HepG2 (cell line): Measurements from ENCODE around the gene BPIFB2. TPM values are rescaled to one million over a fixed set of nuclear protein-coding genes. Genes with fewer than 3 reads are reported as not detected.

Source experiments
- EHMT2 ChIP-seq: fragments of 200-600 bp; sonication (generic); IDR thresholded peaks from 2 replicates; pipeline ENCODE4 v1.7.0; 2017; ENCODE audit warnings: antibody characterized with exemption, low read depth, low read length, borderline replicate concordance
- ELF4 ChIP-seq: sonication (generic); formaldehyde crosslinking; IDR thresholded peaks from 2 replicates; pipeline ENCODE4 v1.5.0; 2020; ENCODE audit warnings: missing genetic modification reagents, mild to moderate bottlenecking, moderate library complexity, borderline replicate concordance
- HES4 ChIP-seq: sonication (generic); formaldehyde crosslinking; IDR thresholded peaks from 2 replicates; pipeline ENCODE4 v1.9.0; 2021; ENCODE audit warnings: mild to moderate bottlenecking, missing genetic modification reagents, borderline replicate concordance
- JARID2 ChIP-seq: sonication (generic); formaldehyde crosslinking; IDR thresholded peaks from 2 replicates; pipeline ENCODE4 v1.8.1; 2023; ENCODE audit warnings: missing genetic modification reagents, inconsistent platforms; ENCODE audit not compliant: insufficient replicate concordance
- KDM2A ChIP-seq: sonication (generic); formaldehyde crosslinking; IDR thresholded peaks from 2 replicates; pipeline ENCODE4 v1.4.0; 2020; ENCODE audit warnings: low read depth, missing genetic modification reagents, borderline replicate concordance
- KLF9 ChIP-seq: IDR thresholded peaks from 2 replicates; pipeline ENCODE4 v1.6.1; 2016; ENCODE audit warnings: low read depth
- KMT2B ChIP-seq: IDR thresholded peaks from 2 replicates; pipeline ENCODE4 v1.6.1; 2016; ENCODE audit warnings: missing genetic modification reagents, missing compliant biosample characterization
- LBX2 ChIP-seq: sonication (generic); formaldehyde crosslinking; IDR thresholded peaks from 2 replicates; pipeline ENCODE4 v1.5.0; 2020; ENCODE audit warnings: missing genetic modification reagents, mild to moderate bottlenecking, borderline replicate concordance
- MBD4 ChIP-seq: IDR thresholded peaks from 2 replicates; pipeline ENCODE4 v1.6.1; 2012; ENCODE audit warnings: low read length, inconsistent platforms, borderline replicate concordance
- MIXL1 ChIP-seq: IDR thresholded peaks from 2 replicates; pipeline ENCODE4 v1.6.1; 2016
- NFKBIZ ChIP-seq: IDR thresholded peaks from 2 replicates; pipeline ENCODE4 v1.6.1; 2018; ENCODE audit warnings: missing genetic modification reagents, missing compliant biosample characterization
- NFYC ChIP-seq: IDR thresholded peaks from 2 replicates; pipeline ENCODE4 v1.6.1; 2016; ENCODE audit warnings: missing genetic modification reagents, missing compliant biosample characterization
- PLRG1 ChIP-seq: fragments of 450-650 bp; conservative IDR thresholded peaks from 2 replicates; pipeline ENCODE4 v1.6.1; 2016
- SP140L ChIP-seq: sonication (generic); formaldehyde crosslinking; IDR thresholded peaks from 2 replicates; pipeline ENCODE4 v1.4.0; 2020; ENCODE audit warnings: missing genetic modification reagents, borderline replicate concordance
- TRIM24 ChIP-seq: sonication (generic); formaldehyde crosslinking; IDR thresholded peaks from 2 replicates; pipeline ENCODE4 v1.8.0; 2022; ENCODE audit warnings: mild to moderate bottlenecking, missing genetic modification reagents
- UBTF ChIP-seq: sonication (generic); formaldehyde crosslinking; IDR thresholded peaks from 2 replicates; pipeline ENCODE4 v1.4.0; 2020; ENCODE audit warnings: mild to moderate bottlenecking, missing genetic modification reagents
- ZFYVE20 ChIP-seq: sonication (generic); formaldehyde crosslinking; IDR thresholded peaks from 2 replicates; pipeline ENCODE4 v1.8.0; 2023; ENCODE audit warnings: low read depth, mild to moderate bottlenecking, moderate library complexity, missing genetic modification reagents, borderline replicate concordance
- ZNF225 ChIP-seq: sonication (generic); formaldehyde crosslinking; IDR thresholded peaks from 2 replicates; pipeline ENCODE4 v1.4.0; 2020; ENCODE audit warnings: mild to moderate bottlenecking, missing genetic modification reagents
- ZNF343 ChIP-seq: sonication (generic); formaldehyde crosslinking; IDR thresholded peaks from 2 replicates; pipeline ENCODE4 v1.4.0; 2020; ENCODE audit warnings: mild to moderate bottlenecking, missing genetic modification reagents
- ZNF530 ChIP-seq: sonication (generic); formaldehyde crosslinking; IDR thresholded peaks from 2 replicates; pipeline ENCODE4 v1.5.0; 2020; ENCODE audit warnings: low read depth, mild to moderate bottlenecking, missing genetic modification reagents
- ZNF556 ChIP-seq: sonication (generic); formaldehyde crosslinking; IDR thresholded peaks from 2 replicates; pipeline ENCODE4 v1.4.0; 2020; ENCODE audit warnings: mild to moderate bottlenecking, missing genetic modification reagents, borderline replicate concordance
- ZNF878 ChIP-seq: sonication (generic); formaldehyde crosslinking; IDR thresholded peaks from 2 replicates; pipeline ENCODE4 v1.8.1; 2023; ENCODE audit warnings: mild to moderate bottlenecking, missing genetic modification reagents, moderate library complexity
- polyA plus RNA-seq, 8 experiments: library from polyadenylated mRNA; depleted of rRNA in 3 of 8; stranded (reverse) in 7 of 8; unstranded in 1 of 8; fragments of >200 nt; fragmentation: Illumina TruSeq in 4 of 8; extraction: Trizol in 4 of 8; gene quantifications; 2 replicates each; pipeline versions ENCODE4 v1.2.1 to v1.2.3, GENCODE V29; 2011 to 2016; ENCODE audit warnings: low read depth in 4 of 8, missing spikeins in 1 of 8, mixed read lengths in 1 of 8; ENCODE audit not compliant: insufficient read depth in 1 of 8
- total RNA-seq, 5 experiments: library from RNA; depleted of rRNA; stranded (reverse); fragments of >200 nt; fragmentation: Illumina TruSeq; extraction: Trizol; gene quantifications; 2 replicates each; pipeline ENCODE4 v1.2.3, GENCODE V29; 2016; ENCODE audit warnings: low read depth in 1 of 5
- TF ChIP-seq, protein P1 (sequence below): sonication (generic); formaldehyde crosslinking; IDR thresholded peaks from 2 replicates; pipeline ENCODE4 v1.8.1; 2023; ENCODE audit warnings: mild to moderate bottlenecking, inconsistent platforms, moderate library complexity, missing genetic modification reagents, borderline replicate concordance
- TF ChIP-seq, protein P2 (sequence below): sonication (generic); formaldehyde crosslinking; IDR thresholded peaks from 2 replicates; pipeline ENCODE4 v1.4.0; 2020; ENCODE audit warnings: missing genetic modification reagents
- TF ChIP-seq, protein P3 (sequence below): sonication (generic); formaldehyde crosslinking; IDR thresholded peaks from 2 replicates; pipeline ENCODE4 v1.4.0; 2020; ENCODE audit warnings: missing genetic modification reagents, borderline replicate concordance

The BPIFB2 gene
- total and polyA plus RNA-seq, 2 of the 13 experiments (the other 11 are each of a cell fraction or from before 2014, with no cell fraction given), result 54.5 to 902 TPM

DNA sequence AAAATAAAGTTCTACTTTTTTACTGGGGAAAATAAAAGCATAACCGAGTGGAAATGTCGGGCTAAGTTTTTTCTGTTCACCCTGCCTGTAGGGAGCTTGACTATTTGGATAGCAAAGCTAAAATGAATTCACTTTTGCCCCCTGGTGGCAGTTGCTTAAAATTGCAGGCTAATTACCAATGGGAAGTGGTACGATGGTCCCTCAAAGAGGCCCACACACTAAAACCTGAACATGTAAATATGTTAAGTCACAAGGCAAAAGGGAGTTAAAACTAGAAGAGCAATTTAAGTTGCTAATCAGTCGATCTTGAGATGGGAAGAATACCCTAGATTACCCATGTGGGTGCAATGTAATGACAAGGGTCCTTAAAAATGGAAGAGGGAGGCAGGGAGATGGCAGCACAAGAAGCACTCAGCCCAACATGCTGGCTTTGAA, 2.4 kb upstream of the BPIFB2 start (continued):
- TF ChIP-seq LBX2 (no peak), NFKBIZ (no peak), ZNF530 (no peak), EHMT2 (no peak), MBD4 (no peak), ZNF878 (CRISPR knock-in tag) (peak; percentile 72; the same call in 1 of the 2 replicates), MIXL1 (no peak; the same call in none of the 2 replicates), KDM2A (CRISPR knock-in tag) (no peak), ZNF556 (CRISPR knock-in tag) (no peak), UBTF (CRISPR knock-in tag) (no peak), KLF9 (CRISPR knock-in tag) (no peak), ZFYVE20 (CRISPR knock-in tag) (no peak), KMT2B (CRISPR knock-in tag) (no peak), PLRG1 (no peak), ZNF225 (CRISPR knock-in tag) (no peak), NFYC (CRISPR knock-in tag) (0 out of 2 replicates have a peak, but pooled peaks have one; percentile 6), SP140L (CRISPR knock-in tag) (peak; percentile 21; the same call in 1 of the 2 replicates), TRIM24 (CRISPR knock-in tag) (no peak), ZNF343 (CRISPR knock-in tag) (no peak; the same call in 1 of the 2 replicates), ELF4 (CRISPR knock-in tag) (no peak), HES4 (CRISPR knock-in tag) (no peak), JARID2 (CRISPR knock-in tag) (no peak)
- TF ChIP-seq, protein P1, sequence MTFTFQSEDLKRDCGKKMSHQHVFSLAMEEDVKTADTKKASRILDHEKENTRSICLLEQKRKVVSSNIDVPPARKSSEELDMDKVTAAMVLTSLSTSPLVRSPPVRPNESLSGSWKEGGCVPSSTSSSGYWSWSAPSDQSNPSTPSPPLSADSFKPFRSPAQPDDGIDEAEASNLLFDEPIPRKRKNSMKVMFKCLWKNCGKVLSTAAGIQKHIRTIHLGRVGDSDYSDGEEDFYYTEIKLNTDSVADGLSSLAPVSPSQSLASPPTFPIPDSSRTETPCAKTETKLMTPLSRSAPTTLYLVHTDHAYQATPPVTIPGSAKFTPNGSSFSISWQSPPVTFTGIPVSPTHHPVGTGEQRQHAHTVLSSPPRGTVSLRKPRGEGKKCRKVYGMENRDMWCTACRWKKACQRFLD, result no peak; the same call in 1 of the 2 replicates
- TF ChIP-seq, protein P2, sequence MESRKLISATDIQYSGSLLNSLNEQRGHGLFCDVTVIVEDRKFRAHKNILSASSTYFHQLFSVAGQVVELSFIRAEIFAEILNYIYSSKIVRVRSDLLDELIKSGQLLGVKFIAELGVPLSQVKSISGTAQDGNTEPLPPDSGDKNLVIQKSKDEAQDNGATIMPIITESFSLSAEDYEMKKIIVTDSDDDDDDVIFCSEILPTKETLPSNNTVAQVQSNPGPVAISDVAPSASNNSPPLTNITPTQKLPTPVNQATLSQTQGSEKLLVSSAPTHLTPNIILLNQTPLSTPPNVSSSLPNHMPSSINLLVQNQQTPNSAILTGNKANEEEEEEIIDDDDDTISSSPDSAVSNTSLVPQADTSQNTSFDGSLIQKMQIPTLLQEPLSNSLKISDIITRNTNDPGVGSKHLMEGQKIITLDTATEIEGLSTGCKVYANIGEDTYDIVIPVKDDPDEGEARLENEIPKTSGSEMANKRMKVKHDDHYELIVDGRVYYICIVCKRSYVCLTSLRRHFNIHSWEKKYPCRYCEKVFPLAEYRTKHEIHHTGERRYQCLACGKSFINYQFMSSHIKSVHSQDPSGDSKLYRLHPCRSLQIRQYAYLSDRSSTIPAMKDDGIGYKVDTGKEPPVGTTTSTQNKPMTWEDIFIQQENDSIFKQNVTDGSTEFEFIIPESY (CRISPR knock-in tag), result no peak
- TF ChIP-seq, protein P3, sequence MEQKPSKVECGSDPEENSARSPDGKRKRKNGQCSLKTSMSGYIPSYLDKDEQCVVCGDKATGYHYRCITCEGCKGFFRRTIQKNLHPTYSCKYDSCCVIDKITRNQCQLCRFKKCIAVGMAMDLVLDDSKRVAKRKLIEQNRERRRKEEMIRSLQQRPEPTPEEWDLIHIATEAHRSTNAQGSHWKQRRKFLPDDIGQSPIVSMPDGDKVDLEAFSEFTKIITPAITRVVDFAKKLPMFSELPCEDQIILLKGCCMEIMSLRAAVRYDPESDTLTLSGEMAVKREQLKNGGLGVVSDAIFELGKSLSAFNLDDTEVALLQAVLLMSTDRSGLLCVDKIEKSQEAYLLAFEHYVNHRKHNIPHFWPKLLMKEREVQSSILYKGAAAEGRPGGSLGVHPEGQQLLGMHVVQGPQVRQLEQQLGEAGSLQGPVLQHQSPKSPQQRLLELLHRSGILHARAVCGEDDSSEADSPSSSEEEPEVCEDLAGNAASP (CRISPR knock-in tag), result no peak
